Measurements from ENCODE around the gene CTTNBP2NL.

The CTTNBP2NL gene

DNA sequence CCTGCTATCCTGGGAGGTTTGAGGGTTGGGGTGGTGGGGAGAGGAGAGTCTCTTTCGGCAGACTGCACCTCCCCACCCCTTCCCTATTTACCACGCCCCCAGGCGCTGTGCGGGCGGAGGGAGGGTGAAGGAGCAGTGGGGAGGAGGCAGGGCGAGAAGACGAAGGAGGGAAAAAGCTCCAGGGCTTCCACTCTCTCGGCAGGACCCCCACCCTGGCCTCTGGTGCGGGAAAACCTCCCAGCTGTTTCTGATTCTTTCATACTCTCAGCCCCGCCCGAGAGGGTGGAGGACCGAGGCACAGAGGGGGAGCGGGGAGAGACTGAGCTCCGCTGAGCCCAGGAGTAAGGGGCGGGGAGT lies 111.9 kb downstream of the CTTNBP2NL start:
- DNase-seq (ENCODE audit: low spot score) = peak; percentile 79

DNA sequence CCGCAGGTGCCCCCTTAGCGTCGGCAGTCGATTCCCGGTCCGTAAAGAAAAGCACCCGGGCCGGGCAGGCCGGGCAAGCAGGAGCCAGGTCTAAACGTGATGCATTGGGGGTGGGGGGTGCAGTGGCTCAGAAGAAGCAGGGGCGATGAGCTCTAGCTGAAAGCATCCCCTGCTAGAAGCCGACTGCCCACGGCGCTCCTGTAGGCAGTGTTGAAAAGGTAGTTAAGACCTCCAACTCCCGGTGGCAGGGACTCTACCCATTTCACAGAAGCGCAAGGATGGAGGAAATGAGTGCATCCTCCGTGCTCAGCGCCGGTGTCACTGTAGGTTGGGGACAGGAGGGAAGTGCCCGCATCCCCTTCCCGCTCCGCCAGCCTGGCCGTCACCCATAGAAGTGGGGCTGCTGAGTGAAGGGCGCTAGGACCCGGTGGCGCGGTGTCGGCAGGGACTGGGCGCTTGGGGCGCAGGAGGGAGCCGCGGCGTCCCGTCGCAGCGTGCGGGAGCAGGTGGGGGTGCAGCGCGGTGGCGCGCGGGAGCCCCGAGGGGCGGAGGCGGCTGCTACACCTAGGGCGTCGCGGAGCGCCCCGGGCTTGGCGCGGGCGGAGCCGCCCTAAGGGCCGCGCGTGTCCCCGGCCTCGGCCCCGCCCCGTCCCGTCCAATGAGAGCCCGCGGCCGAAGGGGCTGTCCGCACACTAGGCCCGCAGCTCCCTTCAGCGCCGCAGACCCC lies 112.4 kb downstream of the CTTNBP2NL start, which contains the start of gene WNT2B:
WNT2B (plus strand) TSS at position 688 of the 727 bp plus-strand sequence. CDS start 298 bp downstream, outside the sequence.
- peak; percentile 86 for DNase-seq (ENCODE audit: low spot score)

DNA sequence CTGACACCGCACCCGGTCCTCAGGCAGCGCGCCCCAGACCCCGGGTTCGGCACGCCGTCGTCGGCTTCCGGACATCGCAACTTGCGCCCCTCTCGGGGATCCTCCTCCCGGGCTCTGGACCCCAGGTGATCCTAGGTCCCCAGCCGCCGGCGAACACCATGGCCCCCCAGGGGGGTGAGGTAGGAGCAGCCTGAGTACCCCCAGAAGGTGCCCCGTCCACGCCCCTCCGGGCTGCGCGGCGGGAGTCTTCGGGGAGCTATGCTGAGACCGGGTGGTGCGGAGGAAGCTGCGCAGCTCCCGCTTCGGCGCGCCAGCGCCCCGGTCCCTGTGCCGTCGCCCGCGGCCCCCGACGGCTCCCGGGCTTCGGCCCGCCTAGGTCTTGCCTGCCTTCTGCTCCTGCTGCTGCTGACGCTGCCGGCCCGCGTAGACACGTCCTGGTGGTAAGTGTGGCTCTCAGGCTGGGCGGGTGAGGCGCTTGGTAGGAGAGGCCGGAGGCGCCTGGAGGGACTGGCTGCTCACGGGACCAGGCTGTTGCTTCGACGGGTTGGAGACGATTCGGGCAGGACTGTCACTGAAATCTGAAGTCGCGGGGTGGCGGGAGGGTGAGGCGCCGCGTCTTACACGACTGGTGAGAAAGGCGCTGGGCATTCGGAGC lies 113.1 kb downstream of the CTTNBP2NL start:
- DNase-seq (ENCODE audit: low spot score) = peak; percentile 54

DNA sequence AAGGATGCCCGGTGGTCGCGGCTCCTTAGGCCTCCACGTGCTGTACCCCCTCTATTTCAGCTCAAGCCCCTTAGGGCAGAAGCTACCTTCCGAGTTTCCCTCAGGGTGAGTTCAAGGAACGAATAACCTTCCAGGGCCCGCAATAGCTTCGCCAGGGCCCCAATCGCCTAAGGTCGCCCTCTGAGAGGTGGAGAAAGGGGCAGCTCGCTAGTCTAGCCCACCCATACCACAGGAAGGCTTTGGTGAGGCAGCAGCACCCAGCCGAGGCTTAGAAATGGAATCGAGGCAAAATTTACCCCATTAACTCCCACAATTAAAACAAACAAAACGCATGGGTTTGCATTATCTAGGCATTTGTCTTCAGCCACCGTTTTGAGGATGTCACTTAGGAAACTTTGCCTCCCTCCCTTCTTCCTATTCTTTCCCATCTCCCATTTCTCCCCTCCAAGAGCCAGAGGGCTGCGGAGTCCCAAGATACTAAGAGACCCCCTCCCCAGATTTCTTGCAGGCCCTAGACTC lies 113.7 kb downstream of the CTTNBP2NL start:
- no peak for DNase-seq (ENCODE audit: low spot score)

DNA sequence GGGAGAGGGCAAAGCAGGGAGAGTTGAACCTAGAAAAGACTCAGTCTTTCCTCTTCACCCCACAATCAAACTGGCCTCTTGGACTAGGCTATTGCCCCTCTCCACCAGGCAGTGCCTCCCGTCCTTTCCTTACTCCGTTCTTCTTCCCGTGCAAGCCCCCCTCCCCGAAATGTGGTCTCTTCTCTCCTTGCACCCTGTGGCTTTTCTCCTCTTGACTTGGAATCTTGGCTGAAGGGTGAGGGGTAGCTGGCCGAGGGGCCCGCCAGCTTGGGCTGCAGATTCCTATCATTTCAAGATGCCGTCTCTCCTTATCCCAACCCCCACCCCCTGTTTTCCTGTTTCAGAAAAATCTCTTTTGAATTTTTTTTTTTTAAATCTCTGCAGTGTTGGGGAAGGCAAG lies 114.3 kb downstream of the CTTNBP2NL start:
- DNase-seq (ENCODE audit: low spot score) = no peak
